GM21390 (cell line): ENCODE measurements around the gene KRT78.
"Not testable (repeated sequence)": the region's sequence is repeated elsewhere in the genome, so short reads cannot be mapped to it uniquely, and the experiment has no call there.

ENCODE experiments used
- ATAC-seq: cut with Tn5 transposase; IDR thresholded peaks from one replicate; pipeline ENCODE4 v1.9.1; 2021; ENCODE audit not compliant: unreplicated experiment

The KRT78 gene

GRCh38 chr12:52872644-52873389 is 24.0 kb upstream of the KRT78 start:
- no peak for ATAC-seq

GRCh38 chr12:52871291-52872039 is 22.7 kb upstream of the KRT78 start:
- ATAC-seq: no peak

- ATAC-seq: no peak
Measured at GRCh38 chr12:52870361-52871290, 21.8 kb upstream of the KRT78 start.

- ATAC-seq: no peak
Measured at GRCh38 chr12:52867642-52868041, 18.8 kb upstream of the KRT78 start.

DNA sequence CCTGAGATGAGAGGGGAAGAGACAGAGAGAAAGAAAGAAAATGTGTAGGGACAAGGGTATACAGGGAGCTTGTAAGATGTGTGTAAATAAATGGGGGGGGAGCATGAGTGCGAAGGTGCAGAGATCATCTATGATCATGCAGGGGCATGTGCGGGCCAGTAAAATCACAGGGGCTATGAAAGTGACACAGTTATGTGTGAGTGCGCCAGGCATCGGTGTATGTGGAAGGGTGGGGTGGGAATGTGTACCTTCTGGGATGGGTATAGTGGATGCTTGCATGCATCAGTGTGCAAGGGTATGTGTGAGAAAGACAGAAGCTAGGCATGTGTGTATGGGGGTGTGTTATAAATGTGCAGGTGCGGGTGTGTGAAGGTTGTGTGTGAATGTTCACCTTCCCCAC is 18.4 kb upstream of the KRT78 start:
- no peak for ATAC-seq

- ATAC-seq: no peak
Measured at GRCh38 chr12:52865090-52865944, 16.5 kb upstream of the KRT78 start.

DNA sequence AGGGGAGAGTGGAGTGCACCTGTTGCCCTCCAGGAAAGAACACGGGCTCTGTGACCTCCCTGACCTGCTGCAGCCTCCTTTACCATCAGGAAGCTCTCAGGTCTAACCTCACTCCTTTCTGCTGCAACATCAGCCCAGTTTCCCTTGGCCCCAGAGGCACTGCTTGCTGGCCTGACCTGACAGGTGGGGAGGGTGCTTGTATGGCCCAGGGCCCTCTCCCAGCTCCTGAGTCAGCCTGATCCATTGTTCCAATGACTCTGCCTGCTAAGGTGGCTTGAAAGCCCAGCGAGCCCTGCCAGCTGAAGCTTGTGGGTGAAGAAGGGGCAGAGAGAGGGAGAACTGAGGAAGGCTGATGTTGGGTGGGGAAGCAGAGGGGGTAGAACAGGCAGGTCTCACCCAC is 13.2 kb upstream of the KRT78 start:
- ATAC-seq: no peak

DNA sequence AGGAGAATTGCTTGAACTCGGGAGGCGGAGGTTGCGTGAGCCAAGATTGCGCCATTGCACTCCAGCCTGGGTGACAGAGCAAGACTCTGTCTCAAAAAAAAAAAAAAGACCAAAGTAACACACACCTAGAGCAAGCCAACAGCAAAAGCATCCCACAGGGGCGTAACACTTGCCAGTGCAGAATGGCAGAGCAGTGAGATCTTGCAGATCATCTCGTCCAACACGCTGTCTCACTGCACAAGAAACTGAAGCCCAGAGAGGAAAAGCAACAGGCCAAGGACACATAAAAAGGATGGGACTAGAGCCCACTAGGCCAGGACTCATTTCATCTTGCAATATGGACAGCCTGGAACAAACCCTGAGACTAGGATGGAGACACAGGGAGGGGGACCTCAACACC is 12.7 kb upstream of the KRT78 start:
- ATAC-seq: no peak

DNA sequence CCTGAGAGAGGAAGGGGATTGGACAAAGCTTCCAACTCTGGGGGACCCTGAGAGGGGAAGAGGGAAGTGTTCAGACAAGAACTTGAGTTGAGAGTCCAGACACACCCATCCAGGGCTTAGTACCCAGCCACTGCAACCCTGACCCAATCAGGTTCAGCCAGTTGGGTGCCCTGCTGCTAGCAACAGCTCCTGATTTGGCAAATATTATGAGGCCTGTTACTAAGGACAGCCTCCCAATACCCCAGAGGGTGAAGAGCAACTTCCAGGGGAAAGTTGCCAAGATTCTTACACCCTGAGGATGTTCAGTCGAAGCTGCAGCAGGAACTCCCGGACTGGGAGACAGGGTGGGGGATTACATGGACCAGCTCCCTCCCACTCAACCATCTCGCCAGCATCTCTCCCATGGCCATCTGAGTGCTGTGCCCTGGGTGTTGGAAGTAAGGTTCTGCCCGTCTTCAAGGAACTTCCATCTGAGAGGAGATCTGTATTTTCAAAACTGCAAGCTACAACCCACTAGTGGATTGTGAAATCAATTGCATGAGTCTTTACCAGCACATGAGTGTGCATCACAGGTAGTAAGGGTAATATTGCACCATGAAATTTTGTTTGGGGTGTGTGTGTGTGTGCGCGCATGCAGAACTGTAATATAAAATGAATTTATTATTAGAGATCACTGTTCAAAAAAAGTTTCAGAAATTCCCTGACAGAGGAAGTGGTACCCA is 11.5 kb upstream of the KRT78 start:
- ATAC-seq: no peak

DNA sequence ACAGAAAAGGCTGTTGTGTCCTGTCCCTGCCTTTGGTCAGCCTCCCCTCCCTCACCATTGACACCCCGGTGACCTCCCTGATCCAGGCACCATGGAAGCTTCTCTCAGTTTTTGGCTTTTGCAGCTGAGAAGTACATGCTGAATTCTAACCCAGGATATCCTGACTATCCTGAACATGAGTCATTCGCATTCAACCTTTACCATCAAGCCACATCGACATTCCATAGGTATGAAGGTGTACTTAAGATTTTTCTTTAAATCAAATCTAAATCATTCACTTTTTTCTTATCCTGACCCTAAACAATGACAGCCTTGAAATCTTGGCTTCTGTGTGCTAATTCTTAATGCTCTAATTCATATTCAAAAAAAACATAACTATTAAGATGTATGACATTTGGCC is 8.7 kb upstream of the KRT78 start:
- ATAC-seq: no peak

- no peak for ATAC-seq
Measured at GRCh38 chr12:52856787-52857186, 8.0 kb upstream of the KRT78 start.

DNA sequence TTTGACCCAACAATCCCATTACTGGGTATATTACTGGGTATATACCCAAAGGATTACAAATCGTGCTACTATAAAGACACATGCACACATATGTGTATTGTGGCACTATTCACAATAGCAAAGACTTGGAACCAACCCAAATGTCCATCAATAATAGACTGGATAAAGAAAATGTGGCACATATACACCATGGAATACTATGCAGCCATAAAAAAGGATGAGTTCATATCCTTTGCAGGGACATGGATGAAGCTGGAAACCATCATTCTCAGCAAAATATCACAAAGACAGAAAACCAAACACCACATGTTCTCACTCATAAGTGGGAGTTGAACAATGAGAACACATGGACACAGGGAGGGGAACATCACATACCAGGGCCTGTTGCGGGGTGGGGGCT is 7.3 kb upstream of the KRT78 start:
- not testable (repeated sequence) for ATAC-seq

- ATAC-seq: no peak
Measured at GRCh38 chr12:52851787-52852186, 3.0 kb upstream of the KRT78 start.

DNA sequence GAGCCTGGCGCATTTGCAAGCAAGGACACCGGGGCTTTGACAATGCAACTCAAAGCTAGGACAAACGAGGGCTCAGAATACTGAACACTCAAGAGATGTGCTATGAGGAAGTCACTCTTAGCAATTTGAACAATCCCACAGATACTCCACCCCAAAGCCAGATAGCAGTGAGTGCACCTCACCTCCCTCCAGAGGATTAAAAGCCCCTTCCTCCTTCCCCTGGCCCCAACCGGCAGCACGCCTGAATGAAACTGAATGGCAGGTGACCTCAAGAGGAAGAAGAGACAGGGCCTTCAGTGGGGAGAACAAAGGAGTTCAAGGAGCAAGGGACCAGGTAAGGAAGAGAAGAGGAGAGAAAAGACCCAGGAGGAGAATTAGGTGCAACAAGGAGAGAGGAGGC is 1.9 kb upstream of the KRT78 start:
- ATAC-seq: no peak

- no peak for ATAC-seq
Measured at GRCh38 chr12:52849511-52849910, 717 bp upstream of the KRT78 start.

GRCh38 chr12:52847335-52848102 is 1.3 kb downstream of the KRT78 start:
- no peak for ATAC-seq

DNA sequence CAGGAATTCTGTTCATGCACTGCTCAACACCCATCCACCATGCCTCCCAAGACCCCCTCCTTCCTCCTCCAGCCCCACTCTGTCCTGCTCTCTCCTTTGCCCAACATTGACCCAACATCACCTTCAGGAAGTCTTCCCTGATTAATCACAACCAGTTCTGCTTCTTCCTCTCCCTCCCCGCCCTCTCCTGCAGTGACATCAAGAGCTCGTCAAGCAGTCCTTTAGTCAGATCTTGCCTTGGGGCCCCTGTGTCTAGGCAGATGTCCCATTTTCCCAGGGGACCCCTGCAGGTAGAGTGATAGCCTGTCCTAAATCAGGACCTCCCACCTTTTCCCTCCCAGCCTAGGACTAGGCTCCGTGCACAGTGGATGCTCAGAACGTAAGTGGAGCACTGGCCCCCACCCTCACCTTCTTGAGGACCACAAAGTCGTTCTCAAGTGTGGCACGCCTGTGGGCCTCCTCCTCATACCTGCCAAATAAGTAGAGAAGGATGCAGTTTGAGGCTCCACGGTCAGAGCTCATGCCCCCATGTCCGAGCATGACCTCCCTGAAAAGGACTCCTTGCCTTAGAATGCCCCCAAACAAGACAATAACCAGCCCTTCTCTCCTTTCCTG is 2.3 kb downstream of the KRT78 start:
- ATAC-seq: no peak

DNA sequence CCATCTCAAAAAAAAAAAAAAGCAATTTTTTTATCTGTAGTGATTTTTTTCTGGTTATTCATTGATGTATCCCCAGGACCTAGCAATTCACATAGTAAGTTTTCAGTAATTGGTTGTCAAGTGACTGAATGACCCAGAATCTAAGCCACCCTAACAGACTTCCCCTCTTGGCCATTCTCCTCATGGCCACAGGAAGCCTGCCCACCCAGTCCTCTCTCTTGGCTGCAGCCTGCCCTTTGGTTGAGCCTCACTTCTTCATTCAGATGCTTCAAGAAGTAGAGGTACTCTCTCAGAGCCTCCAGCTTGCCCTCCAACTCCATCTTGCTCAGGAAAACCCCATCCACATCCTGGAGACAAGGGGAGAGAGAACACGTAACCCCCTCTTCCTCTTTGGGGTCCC is 2.8 kb downstream of the KRT78 start:
- no peak for ATAC-seq

DNA sequence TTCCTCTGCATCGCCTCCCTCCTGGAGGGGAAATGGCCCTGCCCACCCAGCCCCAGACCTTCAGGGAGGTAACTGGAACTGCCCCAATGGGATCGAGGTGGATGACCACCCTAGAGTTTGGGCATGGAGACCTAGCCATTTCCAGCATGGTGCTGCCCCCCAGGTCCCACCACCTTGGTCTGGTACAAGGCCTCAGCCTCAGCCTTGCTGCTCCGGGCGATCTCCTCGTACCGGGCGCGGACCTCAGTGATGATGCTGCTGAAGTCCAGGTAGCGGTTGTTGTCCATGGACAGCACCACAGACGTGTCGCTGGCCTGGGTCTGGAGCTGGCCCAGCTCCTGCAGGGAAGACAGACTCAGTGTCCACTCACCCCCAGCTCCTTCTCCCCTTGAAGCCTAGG is 4.4 kb downstream of the KRT78 start:
- ATAC-seq: no peak
